ENCODE measurements around the gene ZEB2.

Gene ZEB2

GRCh38 chr2:144526831-144527230, 6.9 kb upstream of the ZEB2 start:
- no peak for DNase-seq

GRCh38 chr2:144524118-144525009, 4.4 kb upstream of the ZEB2 start:
- peak; percentile 54 for DNase-seq

GRCh38 chr2:144523596-144524117, 3.7 kb upstream of the ZEB2 start:
- no peak for DNase-seq

DNA sequence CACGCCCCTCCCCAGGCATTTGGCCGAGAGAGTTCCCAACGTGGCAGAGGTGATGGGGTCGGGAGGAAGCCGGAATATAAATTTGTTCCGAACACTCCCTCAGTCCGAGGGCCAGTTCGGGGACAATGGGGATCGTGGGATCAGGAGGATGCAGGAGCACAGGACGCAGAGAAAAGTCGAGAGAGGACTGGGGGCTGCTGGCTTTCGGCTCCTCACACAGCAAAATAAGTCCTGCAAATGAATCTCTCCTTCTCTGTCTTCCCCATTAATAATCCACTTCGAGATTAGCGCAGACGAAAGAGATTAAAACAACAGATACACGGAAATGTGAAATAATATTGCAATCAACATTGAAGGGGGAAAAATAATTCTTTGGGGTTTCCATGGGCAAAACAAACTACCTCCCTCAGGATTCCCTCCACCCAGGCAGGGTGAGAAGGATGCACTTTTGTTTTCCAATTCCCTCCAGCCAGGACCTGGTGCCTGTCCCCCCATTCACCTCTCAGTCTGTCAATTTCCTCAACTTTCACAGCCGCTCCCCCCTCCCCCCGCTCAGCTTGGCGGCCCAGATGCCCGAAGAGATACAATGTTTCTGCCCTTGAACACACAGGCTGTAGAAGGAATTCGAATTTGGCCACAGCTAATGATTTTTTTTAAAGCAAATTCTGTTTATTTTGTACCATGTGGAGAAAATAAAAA, 3.1 kb upstream of the ZEB2 start:
- no peak for DNase-seq

DNA sequence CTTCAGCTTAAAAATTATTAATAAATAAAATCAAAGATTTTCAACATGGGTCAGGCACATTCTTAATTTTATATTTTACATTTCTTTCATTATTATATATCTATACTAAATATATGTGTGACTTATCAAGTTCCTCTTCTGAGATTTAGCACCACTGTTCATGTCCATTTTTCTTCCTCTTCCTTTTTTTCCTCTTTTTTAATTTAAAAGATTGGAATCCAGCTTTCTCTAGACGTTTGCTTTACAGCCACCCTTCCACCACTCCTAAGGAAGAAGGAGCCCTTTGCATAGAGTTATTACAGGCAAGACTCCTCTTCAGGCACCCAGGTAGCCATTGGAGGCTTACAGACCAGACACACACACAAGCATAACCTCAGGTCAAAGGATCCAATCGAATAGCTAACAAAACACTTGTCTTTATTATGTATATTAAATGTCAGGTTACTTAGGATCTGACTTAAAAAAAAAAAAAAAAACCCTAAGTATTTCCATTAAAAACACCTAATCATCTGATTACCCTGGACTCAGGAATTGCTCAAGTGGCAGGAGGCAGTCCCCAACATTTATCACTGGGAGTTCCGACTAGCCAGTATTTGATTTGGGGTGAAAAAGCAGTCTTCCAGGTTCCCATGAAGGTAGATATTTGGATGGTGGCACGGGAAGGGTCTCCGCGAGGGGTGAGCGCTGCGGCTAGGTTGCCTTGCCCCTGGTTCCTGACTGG, 2.4 kb upstream of the ZEB2 start:
- no peak for DNase-seq

DNA sequence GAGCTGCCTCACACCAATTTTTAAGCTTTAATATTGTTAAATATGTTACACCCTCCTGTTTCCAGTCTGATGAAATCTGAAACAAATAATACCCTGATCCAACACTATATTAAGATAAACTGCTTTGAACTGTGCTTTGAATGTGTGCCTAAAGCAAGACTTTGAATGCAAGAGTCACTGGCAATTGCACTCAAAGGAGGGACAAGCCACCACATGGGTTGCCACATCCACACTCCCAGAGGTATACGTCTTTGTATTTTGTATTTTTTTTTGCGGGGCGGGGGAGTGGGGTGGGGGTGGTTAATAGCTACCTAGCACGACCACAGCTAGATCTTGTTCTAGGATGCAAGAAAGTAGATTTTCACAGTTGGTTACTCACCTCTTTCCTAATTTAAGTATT, 1.8 kb upstream of the ZEB2 start:
- DNase-seq, result no peak

DNA sequence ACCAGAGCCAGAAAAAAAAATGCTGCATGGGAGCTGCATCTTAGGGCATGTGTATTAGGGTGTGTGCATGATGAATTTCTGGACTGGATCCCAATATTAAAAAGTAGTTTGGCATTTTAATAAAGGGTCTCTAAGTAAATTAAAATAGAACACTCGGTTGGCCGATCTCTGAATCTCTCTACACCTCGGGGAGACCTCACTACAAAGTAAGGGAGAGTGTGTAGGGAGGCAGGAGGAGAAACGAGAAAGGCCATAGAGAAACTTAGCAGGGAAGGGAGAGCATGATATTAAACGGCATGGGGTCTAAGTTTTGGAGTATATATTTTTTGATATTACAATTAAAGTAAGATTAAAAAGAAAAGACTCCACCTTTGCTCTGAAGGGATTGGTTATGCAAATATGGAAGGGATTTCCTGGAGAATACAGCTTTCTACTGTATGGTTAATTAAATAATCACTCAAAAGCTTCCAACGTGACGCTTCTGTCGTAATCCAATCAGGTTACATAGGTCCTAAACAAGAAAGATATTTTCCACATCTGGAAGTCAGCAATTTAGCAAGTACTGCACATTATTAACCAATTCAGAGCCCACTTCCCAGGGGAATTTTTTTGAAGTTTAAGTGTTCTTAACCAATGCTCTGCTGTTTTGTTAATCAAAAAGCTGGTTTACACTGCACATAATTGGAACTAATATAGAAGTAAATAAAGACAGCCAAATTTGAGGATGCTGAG, 1.0 kb upstream of the ZEB2 start:
- no peak for DNase-seq

DNA sequence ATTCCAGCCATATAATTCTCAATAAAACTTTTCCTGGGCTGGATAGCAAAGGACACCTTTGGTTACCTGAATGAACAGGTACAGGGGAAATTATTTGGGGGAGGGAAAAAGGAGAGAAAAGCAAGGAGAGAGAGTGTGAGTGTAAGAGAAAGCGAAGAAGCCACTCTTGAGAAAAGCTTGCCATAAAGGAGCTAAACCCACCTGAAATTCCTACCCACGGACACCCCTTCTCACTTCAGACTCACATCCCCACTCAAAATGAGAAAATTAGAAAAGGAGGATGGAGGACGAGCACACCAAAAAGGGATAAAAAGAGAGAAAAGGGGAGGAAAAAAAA, 354 bp downstream of the ZEB2 start:
- no peak for DNase-seq

DNA sequence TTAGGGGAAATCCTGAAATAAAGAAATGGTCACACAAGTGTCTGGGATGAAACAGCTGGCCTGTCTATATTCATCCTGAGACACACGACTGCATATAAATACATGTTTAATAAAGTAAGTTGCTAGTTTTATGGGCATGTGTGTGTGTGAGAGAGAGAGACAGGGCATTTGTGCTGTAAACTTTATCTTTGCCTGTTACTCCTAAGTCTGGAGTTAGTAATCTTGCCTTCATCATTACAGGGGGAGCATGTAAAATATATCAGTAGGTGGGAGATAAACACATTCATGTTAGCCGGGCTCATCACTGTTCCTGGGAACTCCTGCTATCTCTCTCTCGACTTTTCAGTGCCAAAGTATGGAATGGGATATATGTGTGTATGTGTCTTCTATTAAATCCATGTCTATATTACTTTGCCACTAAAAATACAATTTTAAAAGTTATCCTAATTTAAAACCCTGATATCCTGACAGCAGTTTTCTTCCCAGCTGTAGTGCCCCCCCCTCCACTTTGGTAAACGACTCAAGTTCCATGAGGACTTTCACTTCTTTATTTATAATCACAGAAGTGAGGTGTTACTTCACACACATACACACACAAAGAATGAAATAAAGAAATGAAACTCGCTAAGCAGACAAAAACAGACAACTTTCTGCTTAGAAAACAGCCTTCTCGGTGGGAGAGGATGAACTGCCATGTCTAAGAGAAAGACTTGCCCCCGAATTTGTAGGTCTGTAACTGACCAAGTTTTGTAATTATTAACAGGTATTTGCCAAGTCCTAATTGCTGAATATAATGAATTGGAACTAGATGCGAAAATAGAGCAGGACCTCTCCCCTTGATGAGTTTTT, 947 bp downstream of the ZEB2 start:
- DNase-seq, result no peak

DNA sequence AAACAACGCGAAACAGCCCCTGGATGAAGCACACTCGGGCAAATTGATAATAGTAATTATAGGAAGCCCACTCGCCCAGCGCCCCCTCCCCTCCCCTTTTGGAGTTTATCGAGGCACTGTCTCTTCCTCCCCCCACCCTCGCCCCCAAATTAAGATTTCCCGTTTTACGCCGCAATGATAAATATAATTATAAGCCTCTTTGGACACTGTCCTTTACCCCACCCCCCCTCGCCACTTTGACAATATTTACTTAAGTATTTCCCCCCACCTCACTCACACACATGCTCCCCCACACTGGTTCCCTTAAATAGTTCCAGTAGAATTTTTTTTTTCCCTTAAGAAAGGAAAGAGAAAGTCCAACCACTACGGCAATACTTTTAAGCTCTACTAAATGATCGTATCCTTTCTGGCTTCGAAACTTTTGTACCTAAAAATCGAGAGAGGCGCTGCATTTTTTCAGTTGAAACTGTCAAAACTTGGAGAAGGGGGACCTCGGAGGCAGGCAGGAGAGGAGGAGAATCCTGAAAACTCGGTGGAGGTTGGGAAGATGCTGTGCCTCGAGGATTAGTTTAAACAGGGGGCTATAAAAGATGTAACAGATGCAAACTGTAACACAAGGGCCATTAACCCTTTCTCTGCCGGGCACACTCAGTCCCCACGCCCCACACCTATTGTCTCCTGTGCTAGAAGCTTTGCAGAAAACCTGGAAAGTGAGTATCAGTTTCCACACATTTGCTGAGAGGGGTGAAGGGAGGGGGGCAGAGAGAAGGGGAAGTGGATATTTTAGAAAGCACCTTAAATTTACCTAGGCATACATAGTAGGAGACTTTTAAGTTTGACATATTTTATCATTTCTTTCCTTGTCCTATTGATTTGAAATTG, 1.8 kb downstream of the ZEB2 start:
- DNase-seq, result no peak

- DNase-seq, result peak; percentile 73
Measured at GRCh38 chr2:144516981-144517865, 2.7 kb downstream of the ZEB2 start.

DNA sequence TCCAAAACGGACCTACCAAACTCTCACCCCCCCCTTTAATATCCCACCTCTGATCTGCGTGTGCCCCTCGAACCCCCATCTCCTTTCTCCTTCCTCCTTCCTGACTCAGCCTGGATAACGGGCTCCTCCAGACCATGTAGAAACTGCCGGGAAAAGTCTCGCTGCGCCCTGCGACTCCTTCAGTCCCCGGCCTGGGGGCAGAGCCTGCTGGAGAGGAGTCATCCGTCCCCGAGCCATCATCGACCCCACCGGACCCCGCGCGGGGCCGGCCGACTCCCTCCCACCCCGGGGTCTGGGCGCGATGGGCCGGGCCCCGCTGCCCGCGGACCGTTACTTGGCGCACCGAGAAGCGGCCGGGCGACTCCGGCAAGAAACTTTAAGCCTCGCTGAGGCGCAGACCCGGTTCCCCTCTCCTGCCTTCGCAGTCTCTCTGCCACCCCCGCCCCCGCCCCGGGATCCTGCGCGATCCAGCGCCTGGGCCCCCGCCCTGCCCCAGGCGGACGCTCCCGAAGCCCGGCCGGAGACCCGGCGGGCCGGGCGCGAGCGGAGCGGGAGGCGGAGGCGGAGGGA, 3.4 kb downstream of the ZEB2 start:
- DNase-seq, result peak; percentile 50

DNA sequence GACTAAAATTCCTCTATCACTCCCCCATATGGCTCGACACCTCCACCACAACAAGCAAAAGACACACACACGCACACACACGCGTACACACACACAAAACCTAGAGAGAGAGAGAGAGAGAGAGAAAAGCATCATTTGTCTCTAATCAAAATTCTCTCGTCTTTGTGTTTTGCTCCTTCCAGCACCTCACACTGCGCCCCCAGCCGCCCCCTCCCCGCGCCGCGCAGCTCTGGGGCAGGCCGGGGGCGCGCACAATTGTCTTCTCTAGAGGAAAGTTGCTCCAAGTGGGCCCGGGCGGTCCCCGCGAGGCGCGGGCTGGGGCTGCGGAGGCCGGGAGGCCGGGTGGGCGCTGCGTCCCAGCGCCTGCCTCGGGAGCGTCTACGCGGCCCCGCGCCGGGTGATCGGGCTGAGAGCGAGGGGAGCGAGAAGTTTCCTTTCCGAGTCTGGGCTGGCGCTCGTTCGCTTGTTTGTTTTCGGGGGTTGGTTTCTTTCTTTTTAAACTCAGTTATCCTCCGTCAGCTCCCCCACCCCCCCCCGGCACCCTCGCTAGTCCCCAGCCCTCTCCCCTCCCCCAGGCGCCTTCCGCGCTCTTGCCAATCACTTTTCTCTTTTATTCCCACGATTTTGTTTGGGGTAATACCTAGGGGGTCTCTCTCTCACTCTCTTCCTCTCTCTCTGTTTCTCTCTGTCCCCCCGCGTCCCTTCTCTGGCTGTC, 4.1 kb downstream of the ZEB2 start:
- DNase-seq, result peak; percentile 58

GRCh38 chr2:144515099-144515695, 4.7 kb downstream of the ZEB2 start:
- no peak for DNase-seq

- DNase-seq, result no peak
Measured at GRCh38 chr2:144514616-144515091, 5.3 kb downstream of the ZEB2 start.

- DNase-seq, result no peak
Measured at GRCh38 chr2:144513388-144514101, 6.4 kb downstream of the ZEB2 start.

- no peak for DNase-seq
Measured at GRCh38 chr2:144512891-144513351, 7.0 kb downstream of the ZEB2 start.
